SK-N-SH treated with all-trans-retinoic acid at 6 μM for 48 hours (cell line): ENCODE data around the gene DGKH.

ENCODE experiments used
- CSDC2 ChIP-seq: fragments of 250-450 bp; sonication (Bioruptor Pico); IDR thresholded peaks from 2 replicates; pipeline ENCODE4 v1.5.0; 2020; ENCODE audit warnings: mild to moderate bottlenecking, moderate library complexity
- OSR1 ChIP-seq: fragments of 250-450 bp; sonication (Bioruptor Pico); IDR thresholded peaks from 2 replicates; pipeline ENCODE4 v1.8.0; 2022; ENCODE audit warnings: moderate library complexity, mild to moderate bottlenecking, inconsistent platforms
- PATZ1 ChIP-seq: fragments of 250-450 bp; sonication (Bioruptor Pico); IDR thresholded peaks from 2 replicates; pipeline ENCODE4 v1.8.0; 2020; ENCODE audit warnings: mild to moderate bottlenecking, moderate library complexity, borderline replicate concordance
- TOX ChIP-seq: fragments of 250-450 bp; sonication (Bioruptor Pico); IDR thresholded peaks from 2 replicates; pipeline ENCODE4 v1.8.0; 2021; ENCODE audit warnings: mild to moderate bottlenecking, moderate library complexity, borderline replicate concordance

GRCh38 chr13:42266473-42266872 is 218.0 kb downstream of the DGKH start:
- TF ChIP-seq PATZ1 (CRISPR knock-in tag) (no peak), OSR1 (CRISPR knock-in tag) (no peak), TOX (CRISPR knock-in tag) (no peak), CSDC2 (no peak)
